KMS-11 (cell line): ENCODE measurements around the gene SLC4A2.

Source experiments
- H2AFZ ChIP-seq: fragments of 200-600 bp; sonication (generic); 2 replicates; pipeline ENCODE4 v1.6.1; 2016; ENCODE audit warnings: antibody characterized with exemption, mixed run types, low read depth
- H3K27ac ChIP-seq: fragments of 200-600 bp; sonication (generic); 2 replicates; pipeline ENCODE4 v1.6.1; 2016; ENCODE audit warnings: mild to moderate bottlenecking, mixed run types
- H3K27me3 ChIP-seq: fragments of 200-600 bp; sonication (generic); 2 replicates; pipeline ENCODE4 v1.6.1; 2017; ENCODE audit warnings: mild to moderate bottlenecking, low read depth, mixed run types, moderate library complexity; ENCODE audit not compliant: insufficient read depth
- H3K36me3 ChIP-seq: fragments of 200-600 bp; sonication (generic); 2 replicates; pipeline ENCODE4 v1.6.1; 2017; ENCODE audit warnings: mild to moderate bottlenecking, mixed run types; ENCODE audit not compliant: insufficient read depth
- H3K4me1 ChIP-seq: fragments of 200-600 bp; sonication (generic); 2 replicates; pipeline ENCODE4 v1.6.1; 2016; ENCODE audit warnings: mild to moderate bottlenecking, low read depth, mixed run types; ENCODE audit not compliant: poor library complexity, severe bottlenecking
- H3K4me2 ChIP-seq: fragments of 200-600 bp; sonication (generic); 2 replicates; pipeline ENCODE4 v1.7.0; 2016; ENCODE audit warnings: mild to moderate bottlenecking, mixed run types
- H3K4me3 ChIP-seq: fragments of 200-600 bp; sonication (generic); IDR thresholded peaks from 2 replicates; pipeline ENCODE4 v1.6.1; 2017; ENCODE audit warnings: low read depth, low read length, mixed read lengths; ENCODE audit not compliant: insufficient read depth
- H3K79me2 ChIP-seq: fragments of 200-600 bp; sonication (generic); 2 replicates; pipeline ENCODE4 v1.6.1; 2016; ENCODE audit warnings: low read depth, mixed run types; ENCODE audit not compliant: insufficient read depth
- H3K9ac ChIP-seq: fragments of 200-600 bp; sonication (generic); 2 replicates; pipeline ENCODE4 v1.6.1; 2016; ENCODE audit warnings: mild to moderate bottlenecking, mixed run types
- H4K20me1 ChIP-seq: fragments of 200-600 bp; sonication (generic); 2 replicates; pipeline ENCODE4 v1.6.1; 2016; ENCODE audit warnings: mild to moderate bottlenecking, mixed run types; ENCODE audit not compliant: insufficient read depth
- CTCF ChIP-seq: fragments of 200-600 bp; sonication (generic); conservative IDR thresholded peaks from 2 replicates; pipeline ENCODE4 v1.6.1; 2017; ENCODE audit warnings: low read depth, mild to moderate bottlenecking, antibody characterized with exemption, low read length, moderate library complexity, mixed read lengths

Gene SLC4A2

GRCh38 chr7:151077705-151078232 lies 18.4 kb downstream of the SLC4A2 start:
- Histone ChIP-seq H2AFZ (no peak overlapping the region), H3K4me1 (peaks cover 26% of the 10 kb centered on the region), H3K36me3 (no peaks in the 10 kb centered on the region), H3K4me2 (no peak overlapping the region), H3K27ac (peak overlapping the region; percentile 28; the same call in 1 of the 2 replicates), H3K4me3 (no peak overlapping the region), H3K79me2 (peaks cover 26% of the 10 kb centered on the region), H4K20me1 (no peaks in the 10 kb centered on the region), H3K27me3 (no peaks in the 10 kb centered on the region), H3K9ac (no peak overlapping the region)
- TF ChIP-seq CTCF: no peak

GRCh38 chr7:151078233-151079040 lies 19.0 kb downstream of the SLC4A2 start:
- Histone ChIP-seq H2AFZ (no peak overlapping the region), H3K27ac (peak overlapping the region; percentile 28; the same call in 1 of the 2 replicates), H3K79me2 (peaks cover 28% of the 10 kb centered on the region), H3K4me2 (no peak overlapping the region; the same call in 1 of the 2 replicates), H3K4me1 (peaks cover 26% of the 10 kb centered on the region), H4K20me1 (no peaks in the 10 kb centered on the region), H3K4me3 (no peak overlapping the region), H3K9ac (no peak overlapping the region), H3K36me3 (no peaks in the 10 kb centered on the region), H3K27me3 (no peaks in the 10 kb centered on the region)
- no peak for TF ChIP-seq CTCF

DNA sequence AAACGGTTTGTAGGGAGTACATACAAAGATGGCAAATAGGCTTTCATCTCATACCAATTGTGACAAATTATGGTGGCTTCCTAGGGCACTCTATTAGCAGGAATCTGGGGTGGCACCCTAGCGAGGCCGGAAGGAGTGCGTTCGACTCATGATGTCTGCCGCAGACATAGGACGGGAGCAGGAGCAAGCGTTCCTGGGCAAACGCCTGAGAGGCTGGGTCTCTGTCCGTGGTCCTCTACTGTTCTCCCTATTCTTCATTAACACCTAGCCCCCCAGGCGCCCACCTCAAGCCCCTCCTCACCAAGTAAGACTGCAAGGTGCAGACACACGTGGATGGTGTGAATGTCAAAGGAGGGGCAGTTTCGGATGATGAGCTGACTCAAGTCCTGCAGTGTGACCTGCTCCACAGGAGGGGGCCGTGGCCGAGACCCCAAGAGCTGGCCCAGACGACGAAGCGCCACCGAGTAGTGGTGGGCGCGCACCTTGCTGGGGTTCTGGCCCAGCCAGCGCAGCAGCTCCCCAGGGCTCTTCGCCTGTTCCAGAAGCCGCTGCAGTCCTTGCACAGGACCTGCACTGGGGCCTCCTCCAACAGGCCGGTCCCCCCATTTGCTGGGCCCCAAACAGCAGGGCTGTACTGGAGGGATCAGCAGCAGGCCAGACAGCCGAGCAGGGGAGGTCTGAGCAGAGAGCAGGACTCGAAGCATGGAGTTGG lies 20.0 kb downstream of the SLC4A2 start:
- no peak for TF ChIP-seq CTCF
- Histone ChIP-seq H3K4me1 (peaks cover 32% of the 10 kb centered on the region), H3K4me2 (peak overlapping the region; percentile 59), H3K27me3 (no peaks in the 10 kb centered on the region), H3K27ac (peak overlapping the region; percentile 74; the same call in 1 of the 2 replicates), H4K20me1 (no peaks in the 10 kb centered on the region), H2AFZ (no peak overlapping the region), H3K79me2 (peaks cover 28% of the 10 kb centered on the region), H3K36me3 (no peaks in the 10 kb centered on the region), H3K4me3 (peak overlapping the region; percentile 63), H3K9ac (peak overlapping the region; percentile 91)

DNA sequence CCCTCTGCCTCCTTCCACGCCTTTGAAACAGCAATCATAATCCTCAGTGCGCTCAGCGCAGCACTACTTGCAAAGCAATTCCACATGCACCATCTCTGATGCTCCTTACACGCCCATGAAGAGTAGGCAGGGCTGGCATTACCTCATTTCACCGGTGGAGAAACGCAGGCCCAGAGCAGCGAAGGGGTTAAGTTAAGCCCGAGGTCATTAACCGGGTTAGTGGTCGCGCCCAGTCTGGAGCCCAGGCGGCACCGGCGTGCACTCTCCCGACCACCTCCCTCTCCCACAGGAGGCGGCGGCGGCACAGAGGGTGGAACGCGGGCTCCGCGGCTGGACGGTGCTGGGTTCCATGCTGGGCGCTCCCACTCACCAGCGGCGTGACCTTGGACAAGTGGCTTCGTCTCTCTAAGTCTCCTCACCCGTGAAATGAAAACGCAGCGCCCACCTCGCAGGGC lies 20.7 kb downstream of the SLC4A2 start:
- H2AFZ ChIP-seq: peak overlapping the region; percentile 65
- H3K4me2 ChIP-seq: peak overlapping the region; percentile 59
- no peaks in the 10 kb centered on the region for H3K36me3 ChIP-seq
- peaks cover 35% of the 10 kb centered on the region for H3K4me1 ChIP-seq
- peak overlapping the region; percentile 91 for H3K9ac ChIP-seq
- H3K27me3 ChIP-seq: no peaks in the 10 kb centered on the region
- TF ChIP-seq CTCF: no peak
- no peaks in the 10 kb centered on the region for H4K20me1 ChIP-seq
- peak overlapping the region; percentile 63 for H3K4me3 ChIP-seq
- peak overlapping the region; percentile 74 for H3K27ac ChIP-seq
- H3K79me2 ChIP-seq: peaks cover 28% of the 10 kb centered on the region
